Right lobe of liver (tissue), 4 donors: ENCODE measurements around the gene DDX11.

Experiments used
- CTCF ChIP-seq, 4 donors: fragments of 200-600 bp in 3 of 4; fragments of 450-650 bp in 1 of 4; IDR thresholded peaks; one replicate each; pipeline versions ENCODE4 v1.5.1 to v1.8.0; 2016 to 2022; ENCODE audit warnings: antibody characterized with exemption in 4 of 4, mild to moderate bottlenecking in 2 of 4
- POLR2A ChIP-seq: fragments of 450-650 bp; IDR thresholded peaks from one replicate; pipeline ENCODE4 v1.6.1; 2017; ENCODE audit warnings: antibody characterized with exemption, mild to moderate bottlenecking
- donor health status: DM: no; HTN: no; CAD: no.
- donor health status: DM: no; HTN: no; CAD: no.
- donor health status: DM: no; HTN: yes; CAD: no.

GRCh38 chr12:31119192-31119802, 45.6 kb downstream of the DDX11 start:
- no peak for TF ChIP-seq CTCF (IDR thresholded peaks at IDR 0.05)
- TF ChIP-seq POLR2A, result no peak
